Measurements from ENCODE around the gene CNDP2.
"Not testable (repeated sequence)": the region's sequence is repeated elsewhere in the genome, so short reads cannot be mapped to it uniquely, and the experiment has no call there.

Gene CNDP2

DNA sequence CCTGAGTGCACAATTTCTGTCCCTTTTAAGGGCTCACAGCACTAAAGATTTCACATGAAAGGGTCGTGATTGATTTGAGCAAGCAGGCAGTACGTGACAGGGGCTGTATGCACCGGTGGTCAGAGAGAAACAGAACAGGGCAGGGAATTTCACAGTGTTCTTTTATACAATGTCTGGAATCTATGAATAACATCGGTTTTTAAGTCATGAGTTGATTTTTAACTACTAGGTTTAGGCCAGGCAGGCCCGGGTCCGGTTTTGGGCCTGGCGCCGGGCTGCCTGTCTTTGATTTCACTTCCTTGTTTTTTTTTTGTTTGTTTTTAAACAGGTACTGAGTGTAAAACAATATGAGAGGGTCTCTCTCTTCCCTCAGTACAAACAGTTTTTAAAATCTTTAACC is 4.6 kb downstream of the CNDP2 start:
- DNase-seq (ENCODE audit: low read depth) = not testable (repeated sequence)

DNA sequence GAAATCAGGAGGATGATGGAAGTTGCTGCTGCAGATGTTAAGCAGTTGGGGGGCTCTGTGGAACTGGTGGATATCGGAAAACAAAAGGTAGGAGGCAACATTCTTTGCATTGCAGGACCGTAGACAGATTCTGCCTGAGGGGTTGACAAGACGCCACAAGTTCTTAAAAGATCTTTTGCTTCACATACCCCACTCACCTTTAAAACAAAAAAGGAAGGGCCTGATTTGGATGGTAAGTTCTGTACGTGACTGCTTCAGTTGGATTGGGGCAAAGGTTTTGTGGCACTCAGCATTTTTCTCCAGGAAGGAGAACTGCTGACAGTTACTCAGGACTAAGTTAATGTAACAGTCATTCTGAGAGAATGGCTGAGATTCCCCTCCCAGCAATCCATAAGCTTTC is 5.2 kb downstream of the CNDP2 start:
- DNase-seq (ENCODE audit: low read depth) = no peak

DNA sequence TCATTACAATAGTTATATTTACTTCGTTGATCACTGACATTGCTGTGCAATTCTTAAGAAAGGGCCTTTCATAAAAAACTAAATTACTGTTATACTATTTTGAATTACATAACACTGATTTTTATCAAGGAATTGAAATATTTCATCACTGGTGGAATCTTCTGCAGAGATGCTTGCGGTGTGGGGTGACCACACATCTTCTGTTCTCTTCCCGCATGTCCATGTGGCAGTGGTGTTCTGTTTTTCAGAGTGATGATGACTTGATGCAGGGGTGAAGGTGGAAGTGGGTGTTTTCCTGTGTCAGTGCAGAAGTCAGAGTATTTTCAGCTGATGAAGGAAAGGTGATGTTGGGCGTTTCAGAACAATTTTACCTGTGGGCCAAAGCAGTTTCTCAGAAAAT is 7.0 kb downstream of the CNDP2 start:
- no peak for DNase-seq (ENCODE audit: low read depth)

DNA sequence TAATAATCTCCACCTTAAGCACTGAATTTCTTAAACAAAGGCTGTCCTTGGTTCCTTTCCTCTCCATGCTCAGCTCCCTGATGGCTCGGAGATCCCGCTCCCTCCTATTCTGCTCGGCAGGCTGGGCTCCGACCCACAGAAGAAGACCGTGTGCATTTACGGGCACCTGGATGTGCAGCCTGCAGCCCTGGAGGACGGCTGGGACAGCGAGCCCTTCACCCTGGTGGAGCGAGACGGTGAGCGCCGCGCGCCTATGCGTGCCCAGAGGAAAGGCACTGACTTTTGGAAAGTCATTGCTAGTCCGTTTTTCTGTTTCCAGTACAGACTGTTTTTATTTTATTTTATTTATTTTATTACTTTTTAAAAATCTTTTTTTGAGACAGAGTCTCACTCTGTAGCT is 9.6 kb downstream of the CNDP2 start:
- no peak for DNase-seq (ENCODE audit: low read depth)

DNA sequence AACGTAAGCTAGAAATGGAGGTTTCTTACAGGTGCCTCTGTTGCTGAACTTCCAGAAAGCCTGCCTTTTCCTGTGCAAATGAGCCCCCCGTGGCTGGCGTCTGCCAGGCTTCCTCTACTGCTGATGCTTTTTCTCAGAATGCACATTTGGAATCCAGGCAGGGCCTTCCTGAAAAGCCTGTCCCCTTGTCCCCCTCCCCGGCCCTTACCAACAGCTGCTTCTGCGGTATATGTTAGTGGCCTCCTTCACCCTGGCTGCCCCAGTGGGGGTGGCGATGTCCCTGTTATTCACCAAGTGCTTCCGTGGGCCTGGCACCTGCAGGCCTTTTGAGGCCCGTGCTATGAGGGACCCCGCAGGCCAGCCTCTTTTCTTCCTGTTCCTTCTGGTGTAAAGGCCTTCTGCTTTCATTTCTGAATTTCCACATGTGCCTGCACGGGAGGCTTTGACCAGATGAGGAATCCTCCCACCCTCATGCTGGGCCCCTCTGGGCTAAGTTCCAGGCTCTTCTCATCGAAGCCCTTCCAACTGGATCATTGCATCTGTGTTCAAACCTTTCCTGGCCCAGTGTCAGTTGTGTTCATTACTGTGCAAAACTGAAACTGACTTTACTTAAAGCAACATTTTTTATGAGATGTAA is 10.4 kb downstream of the CNDP2 start:
- DNase-seq (ENCODE audit: low read depth) = no peak

DNA sequence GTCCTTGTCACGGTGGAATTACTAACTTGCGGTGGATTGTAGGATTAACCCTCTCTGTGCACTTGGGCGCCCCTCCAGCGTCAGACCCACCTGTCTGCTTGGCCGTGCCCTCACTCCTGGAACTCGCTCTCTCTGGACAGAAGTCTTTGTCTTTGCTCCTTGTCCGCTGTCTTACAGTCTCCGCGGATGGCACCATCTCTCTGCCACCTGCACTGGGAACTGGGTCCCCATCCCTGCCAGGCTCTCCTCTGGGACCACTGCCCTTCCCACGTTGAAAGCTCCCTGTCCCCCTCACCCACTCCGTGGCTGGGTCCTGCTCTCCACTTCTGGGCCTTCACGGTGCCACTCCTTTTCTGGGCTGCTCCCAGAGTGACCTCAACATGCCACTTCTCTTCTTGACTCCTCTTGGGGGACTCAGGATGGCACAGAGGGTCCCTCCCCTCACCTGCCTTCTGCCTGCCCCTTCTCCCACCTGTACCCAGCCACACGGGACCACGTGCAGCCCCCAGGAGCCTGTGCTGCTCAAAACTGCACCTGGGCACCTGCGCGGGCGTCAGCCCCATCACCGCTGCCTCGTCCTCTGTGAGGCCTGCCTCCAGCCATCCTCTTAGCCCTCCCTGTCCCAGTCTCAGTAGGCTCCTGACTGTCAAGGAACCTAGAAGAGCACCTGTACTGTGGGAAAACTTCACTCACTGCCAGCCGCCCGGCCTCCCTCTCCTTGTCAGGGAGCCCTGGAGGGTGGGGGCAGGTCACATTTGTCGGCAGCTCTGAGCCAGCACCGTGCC is 11.1 kb downstream of the CNDP2 start:
- DNase-seq (ENCODE audit: low read depth) = no peak

DNA sequence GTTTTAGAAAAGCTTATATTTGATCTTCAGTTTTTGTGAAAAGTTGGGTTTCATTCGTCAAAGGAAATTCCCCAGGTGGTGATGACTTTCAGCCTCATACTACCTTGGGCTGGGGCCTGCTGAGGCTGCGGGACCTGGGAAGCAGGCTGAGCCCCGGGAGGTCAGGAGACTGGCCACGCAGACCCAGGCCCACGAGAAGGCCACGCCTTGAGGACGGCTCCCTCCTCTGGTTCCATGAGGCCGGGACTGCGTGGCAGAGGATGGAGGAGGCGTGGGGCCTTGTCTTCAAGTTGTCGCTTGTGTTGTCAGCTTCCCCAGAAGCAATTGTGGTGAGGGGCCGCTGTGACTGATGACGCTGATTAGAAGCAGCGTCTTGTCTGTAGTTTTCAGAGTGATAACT is 11.8 kb downstream of the CNDP2 start:
- no peak for DNase-seq (ENCODE audit: low read depth)

DNA sequence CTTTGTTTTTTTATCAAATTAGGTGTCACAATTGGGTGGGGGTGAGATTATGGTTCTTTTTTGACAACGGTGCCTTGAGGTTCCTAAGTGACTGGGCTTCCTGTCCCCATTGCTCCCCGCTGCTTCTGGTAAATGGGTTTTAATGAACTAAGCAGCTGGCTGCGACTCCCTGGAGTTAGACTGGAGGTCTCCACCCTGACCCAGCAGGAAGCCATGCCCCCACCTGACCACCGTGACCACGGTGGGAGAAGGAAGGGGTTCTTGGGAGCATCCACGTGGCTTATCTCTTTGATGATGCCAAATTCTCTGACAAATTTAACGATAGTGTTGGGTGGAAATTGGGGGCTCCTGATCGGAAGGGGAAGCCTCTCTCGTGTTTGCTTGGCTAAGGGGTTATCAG is 12.2 kb downstream of the CNDP2 start:
- DNase-seq (ENCODE audit: low read depth) = no peak

DNA sequence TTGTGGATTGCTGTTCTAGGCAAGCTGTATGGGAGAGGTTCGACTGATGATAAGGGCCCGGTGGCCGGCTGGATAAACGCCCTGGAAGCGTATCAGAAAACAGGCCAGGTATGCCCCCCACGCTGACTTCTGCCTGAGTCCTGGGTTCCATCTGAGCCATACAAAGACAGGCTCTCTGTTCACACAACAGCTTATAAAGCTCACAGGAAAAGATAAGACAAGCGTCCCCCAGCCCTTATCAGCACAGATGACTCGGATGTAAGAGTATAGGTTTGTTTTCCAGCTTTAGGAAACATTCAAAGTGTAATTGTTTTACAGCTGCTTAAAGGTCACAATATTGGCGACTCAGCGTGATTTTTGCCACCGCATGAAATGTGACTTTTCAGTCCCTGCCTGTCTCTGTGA is 12.7 kb downstream of the CNDP2 start:
- no peak for DNase-seq (ENCODE audit: low read depth)

DNA sequence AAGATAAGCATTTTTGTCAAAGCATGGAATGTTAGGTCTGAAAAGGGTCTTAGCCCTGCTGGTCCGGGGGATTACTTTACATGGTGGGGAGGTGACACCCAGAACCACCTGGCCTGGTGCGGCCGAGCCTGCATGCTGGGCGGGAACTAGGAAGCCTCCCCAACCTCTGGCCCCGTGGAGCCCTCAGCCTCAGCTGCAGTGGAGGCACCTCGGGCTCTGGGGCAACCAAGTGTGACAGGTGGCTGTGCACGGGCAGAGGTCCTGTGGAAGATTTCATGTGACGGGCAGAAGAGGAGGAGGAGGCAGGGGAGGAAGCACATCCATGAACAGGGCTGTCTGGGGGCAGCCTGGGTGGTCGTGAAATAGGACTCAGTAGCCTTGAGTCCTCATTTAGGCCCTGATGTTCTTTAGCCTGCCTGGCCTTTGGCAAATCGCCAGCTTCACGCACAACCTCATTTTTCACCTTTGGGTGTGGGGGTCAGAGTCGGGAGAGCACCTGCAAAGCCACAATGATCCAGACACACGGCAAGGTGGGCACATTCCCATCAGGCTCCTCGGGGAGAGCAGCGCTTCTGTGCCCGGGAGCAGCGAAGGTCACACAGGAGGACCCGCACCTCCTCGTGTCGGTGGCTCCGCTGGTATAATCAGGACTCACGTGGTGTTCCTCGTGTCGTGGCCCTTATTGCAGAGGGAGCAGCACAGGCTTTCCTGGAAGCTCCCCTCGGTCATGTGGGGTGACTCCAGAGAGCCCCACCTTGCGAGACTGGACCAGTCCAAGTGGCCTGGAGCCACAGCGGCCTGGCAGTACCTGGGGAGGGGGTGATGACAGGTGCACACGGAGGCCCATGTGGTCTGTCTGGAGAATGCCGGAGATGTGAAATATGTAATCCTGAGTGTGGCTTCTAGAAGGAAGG is 13.9 kb downstream of the CNDP2 start:
- no peak for DNase-seq (ENCODE audit: low read depth)

DNA sequence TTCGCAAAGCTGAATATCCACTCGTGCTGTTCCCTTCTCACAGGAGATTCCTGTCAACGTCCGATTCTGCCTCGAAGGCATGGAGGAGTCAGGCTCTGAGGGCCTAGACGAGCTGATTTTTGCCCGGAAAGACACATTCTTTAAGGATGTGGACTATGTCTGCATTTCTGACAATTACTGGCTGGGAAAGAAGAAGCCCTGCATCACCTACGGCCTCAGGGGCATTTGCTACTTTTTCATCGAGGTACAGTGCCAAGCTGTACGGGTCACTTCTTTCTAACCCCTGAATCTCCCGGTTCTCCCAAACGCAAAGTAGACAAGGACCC is 14.6 kb downstream of the CNDP2 start:
- no peak for DNase-seq (ENCODE audit: low read depth)

DNA sequence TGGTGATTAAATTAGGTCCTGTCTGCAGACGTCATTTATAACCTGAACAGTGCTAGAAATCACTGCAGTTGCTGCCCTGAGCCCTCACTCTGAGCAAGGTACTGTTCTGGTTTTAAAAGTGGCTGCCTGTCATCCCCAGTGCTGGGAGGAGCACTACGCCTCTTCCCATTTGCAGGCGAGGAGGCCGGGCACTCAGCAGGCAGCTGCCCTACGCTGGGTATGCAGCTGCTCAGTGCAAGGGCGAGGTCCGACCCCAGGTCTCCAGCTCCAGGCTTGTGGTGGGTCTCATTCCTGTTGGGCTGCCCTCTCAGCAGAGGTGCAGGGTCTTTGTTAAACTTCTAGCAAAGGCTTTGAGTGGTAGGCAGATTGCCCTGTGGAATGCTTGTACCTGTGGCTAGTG is 15.7 kb downstream of the CNDP2 start:
- no peak for DNase-seq (ENCODE audit: low read depth)

DNA sequence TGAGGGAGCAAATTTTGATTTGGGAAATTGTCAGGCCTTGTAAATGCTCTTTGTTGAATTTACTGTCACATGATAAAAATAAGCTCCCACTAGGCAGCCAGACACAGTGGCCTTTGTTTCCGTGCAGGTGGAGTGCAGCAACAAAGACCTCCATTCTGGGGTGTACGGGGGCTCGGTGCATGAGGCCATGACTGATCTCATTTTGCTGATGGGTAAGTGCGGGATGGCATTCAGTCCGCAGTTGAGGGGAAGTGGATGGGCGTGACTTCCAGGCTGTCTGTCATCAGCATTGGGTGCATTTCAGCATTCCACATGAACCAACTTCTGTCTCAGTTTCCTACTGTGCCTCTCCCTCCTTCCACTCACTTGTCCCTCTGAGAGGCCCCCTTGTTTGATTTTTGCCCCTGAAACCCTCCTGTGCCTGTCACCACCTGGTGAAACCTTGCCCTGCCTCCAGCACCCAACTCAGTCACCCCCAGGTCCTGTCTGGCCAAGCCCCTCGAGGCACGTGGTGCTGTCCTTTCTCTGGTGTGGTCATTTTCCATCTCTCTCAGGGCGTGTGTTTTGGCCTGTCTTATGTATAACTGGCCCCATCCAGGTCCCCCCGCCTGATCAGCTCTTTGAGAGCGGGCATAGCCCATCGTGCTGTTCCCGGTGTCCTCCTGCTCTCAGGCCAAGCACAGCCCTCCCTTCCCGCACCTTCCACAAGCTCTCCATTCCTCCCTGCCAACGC is 16.3 kb downstream of the CNDP2 start:
- DNase-seq (ENCODE audit: low read depth) = no peak

DNA sequence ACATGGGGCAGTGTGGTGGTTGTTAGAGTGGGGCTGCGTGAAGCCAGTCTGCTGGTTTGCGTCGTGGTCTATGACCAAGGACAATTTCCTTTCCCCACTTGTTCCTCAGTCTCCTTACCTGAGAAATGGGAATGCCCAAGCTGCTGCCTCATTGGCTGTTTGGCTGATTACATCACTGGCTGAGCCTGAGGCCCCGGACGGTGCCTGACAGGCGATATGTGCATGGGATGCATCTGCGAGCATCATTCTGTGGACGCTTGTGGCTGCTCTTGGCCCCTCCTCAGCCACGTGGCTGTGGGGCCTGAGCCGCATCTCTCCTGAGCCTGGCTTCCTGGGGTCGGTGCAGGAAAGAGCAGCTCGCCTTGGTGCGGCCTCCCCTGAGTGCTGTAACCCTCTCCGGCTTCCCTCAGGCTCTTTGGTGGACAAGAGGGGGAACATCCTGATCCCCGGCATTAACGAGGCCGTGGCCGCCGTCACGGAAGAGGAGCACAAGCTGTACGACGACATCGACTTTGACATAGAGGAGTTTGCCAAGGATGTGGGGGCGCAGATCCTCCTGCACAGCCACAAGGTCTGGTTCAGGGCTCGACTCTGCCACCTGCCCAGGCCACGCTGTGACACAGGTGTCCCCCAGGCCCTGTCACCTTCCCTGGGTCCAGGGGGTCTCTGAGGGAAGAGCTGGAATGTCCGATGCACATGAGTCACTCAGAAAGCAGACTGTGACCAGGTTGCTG is 17.2 kb downstream of the CNDP2 start:
- DNase-seq (ENCODE audit: low read depth) = no peak

DNA sequence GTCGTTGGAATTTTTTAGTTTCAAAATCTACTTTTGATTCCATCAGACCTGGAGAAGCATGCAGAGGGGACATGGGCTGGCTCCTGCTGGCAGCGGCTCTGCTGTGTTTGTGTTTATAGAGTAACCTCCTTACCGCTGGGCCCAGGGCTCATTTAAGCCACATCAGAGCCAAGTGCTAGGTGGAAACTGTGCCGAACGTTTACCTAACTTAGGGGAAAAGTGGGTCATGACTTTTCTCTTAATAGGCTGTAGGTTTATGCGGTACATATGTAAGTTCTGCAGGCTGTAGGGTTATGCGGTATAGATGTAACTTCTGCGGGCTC is 17.7 kb downstream of the CNDP2 start:
- no peak for DNase-seq (ENCODE audit: low read depth)

DNA sequence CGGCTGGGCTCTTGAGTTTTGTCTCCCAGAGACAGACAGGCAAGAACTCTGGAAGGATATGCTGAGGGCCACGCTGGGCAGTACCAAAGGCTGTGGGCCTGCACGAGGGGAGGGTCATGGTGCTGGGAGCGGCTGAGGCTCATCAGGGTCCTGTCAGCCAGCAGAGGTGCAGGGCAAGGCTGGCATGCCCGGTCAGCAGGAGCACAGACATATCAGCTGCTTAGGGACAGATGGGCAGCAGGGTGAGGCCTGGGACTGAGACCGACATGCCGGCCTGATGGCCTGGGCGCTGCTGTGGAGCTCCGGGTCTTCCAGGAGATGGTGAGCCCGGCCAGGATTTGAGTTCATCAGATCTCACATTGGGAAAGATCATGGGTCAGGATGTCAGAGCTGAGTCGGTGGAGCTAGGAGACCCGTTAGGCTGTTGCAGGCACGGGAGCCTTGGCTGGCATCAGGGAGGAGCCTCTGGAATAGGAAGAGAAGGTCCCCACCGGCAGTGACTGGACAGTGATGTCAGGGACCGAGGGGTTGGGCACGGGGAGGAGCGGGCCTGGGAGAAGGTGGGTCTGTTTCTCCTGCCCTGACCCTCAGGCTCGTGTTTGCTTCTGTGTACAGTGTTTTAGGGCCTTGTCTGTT is 18.8 kb downstream of the CNDP2 start:
- no peak for DNase-seq (ENCODE audit: low read depth)

DNA sequence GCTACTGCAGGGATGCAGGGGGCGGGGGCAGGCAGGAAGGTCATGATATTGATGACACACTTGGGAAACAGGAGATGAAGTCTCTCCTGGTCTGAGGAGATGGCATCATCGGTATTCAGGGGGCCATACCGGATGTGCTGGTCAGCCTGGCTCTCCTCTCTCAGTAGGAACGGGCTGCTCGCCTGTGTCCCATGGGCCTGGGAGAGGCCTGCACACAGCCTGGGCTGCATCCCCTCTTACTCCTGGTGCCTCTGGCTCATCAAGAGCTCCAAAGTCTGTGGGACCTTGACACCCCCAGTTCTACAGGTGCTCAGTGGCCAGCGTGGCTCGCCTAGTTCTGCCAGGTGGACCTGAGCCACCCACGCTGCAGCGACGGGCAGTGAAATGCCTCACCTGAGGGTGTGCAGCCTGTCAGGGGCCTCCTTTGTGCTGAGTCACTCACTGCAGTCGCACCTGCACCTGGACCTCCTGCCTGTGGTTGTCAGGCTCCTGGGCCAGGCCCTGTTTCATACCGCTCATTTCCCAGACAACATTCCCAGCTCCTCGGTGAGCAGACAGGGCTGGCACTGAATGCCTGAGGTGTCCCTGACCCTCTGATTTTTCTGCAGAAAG is 19.6 kb downstream of the CNDP2 start:
- DNase-seq (ENCODE audit: low read depth) = no peak

DNA sequence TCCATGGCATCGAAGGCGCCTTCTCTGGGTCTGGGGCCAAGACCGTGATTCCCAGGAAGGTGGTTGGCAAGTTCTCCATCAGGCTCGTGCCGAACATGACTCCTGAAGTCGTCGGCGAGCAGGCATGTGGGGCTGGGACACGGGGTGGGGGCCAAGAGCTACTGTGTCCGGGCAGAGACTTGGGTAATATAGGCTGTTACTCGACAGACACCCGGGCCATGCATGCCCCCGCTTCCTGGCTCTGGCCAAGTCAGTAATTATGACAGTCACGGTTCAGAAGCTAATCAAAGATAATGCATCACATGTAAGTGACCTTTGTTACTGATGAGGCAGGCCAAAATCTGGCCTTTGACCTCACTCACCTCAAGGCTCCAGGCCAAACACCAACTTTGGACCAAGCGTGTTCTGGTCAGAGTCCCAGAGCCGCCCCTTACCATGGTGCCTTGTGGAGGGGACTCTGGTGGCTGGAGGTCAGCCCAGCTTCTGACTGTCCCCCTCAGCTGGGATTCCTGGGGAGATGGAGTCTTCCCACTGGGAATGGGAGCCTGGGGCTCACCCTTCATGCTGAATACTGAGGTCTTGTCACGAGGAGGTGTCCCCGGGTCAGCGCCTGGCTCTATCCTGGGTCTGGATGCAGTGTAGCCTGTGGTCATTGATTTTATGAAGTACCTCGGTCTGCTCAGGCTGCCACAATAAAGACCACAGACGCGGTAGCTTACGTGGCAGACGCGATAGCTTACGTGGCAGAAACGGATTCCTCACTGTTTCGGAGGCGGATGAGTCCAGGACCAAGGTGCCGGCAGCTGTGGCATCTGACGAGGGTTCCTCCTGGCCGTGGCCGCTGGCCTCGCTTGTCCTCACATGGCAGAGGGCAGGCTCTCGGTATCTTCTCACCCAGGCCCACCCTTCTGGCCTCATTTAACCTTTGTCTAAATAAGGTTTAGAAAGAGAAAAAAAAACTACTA is 20.4 kb downstream of the CNDP2 start:
- no peak for DNase-seq (ENCODE audit: low read depth)

DNA sequence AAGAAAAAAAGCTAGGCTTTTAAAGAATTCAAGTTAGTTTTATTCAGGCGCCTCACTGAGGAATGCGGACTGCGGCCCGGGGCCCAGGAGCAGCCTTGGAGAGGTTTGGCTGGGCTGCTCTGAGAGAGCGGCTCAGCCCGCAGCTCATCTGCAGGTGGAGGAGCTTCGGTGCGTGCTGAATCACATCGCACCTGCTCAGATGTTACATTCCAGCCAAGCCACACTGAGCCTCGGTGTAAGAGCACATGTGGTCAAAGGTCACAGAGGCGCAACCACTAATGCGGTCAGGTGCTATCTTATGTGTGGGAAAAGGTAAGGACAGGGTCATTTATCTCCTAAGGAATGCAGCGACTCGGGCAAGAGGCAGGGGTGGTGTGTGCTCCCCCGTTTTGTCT is 21.1 kb downstream of the CNDP2 start:
- no peak for DNase-seq (ENCODE audit: low read depth)

Measured in fibroblast of gingiva (primary cell).